Stimulated activated CD4-positive, alpha-beta T cell treated with anti-CD3 and anti-CD28 coated beads, TNF-alpha, amount 100 ng/mL, for 48 hours (primary cell): ENCODE measurements around the gene SERPINE2.

ENCODE experiments used
- DNase-seq, 3 donors: peaks; one replicate each; pipeline ENCODE4 v3.0.0-alpha.2; 2020; ENCODE audit warnings: low read depth in 3 of 3

SERPINE2 gene

GRCh38 chr2:224039080-224039769 lies at the start of gene SERPINE2:
Gene SERPINE2 (minus strand): TSS chr2:224039286. CDS start chr2:224001900, 37,386 bp downstream.
- DNase-seq, result peak in 2 of 3 donors; percentile 18 to 43

- no peak for DNase-seq
Observed at GRCh38 chr2:224086226-224086914, 47.3 kb upstream of the SERPINE2 start.

- DNase-seq, result no peak
Observed at GRCh38 chr2:224085811-224086210, 46.7 kb upstream of the SERPINE2 start.

- DNase-seq, result no peak
Observed at GRCh38 chr2:224085246-224085645, 46.2 kb upstream of the SERPINE2 start.

- no peak for DNase-seq
Observed at GRCh38 chr2:224084266-224084892, 45.3 kb upstream of the SERPINE2 start.

- no peak for DNase-seq
Observed at GRCh38 chr2:224083638-224084037, 44.6 kb upstream of the SERPINE2 start.

- DNase-seq, result no peak
Observed at GRCh38 chr2:224078656-224079055, 39.6 kb upstream of the SERPINE2 start.

GRCh38 chr2:224077773-224078507 lies 38.9 kb upstream of the SERPINE2 start:
- no peak for DNase-seq

- no peak for DNase-seq
Observed at GRCh38 chr2:224075588-224075987, 36.5 kb upstream of the SERPINE2 start.

- no peak for DNase-seq
Observed at GRCh38 chr2:224073676-224074075, 34.6 kb upstream of the SERPINE2 start.

- no peak for DNase-seq
Observed at GRCh38 chr2:224072541-224073188, 33.6 kb upstream of the SERPINE2 start.

- no peak for DNase-seq
Observed at GRCh38 chr2:224069172-224069571, 30.1 kb upstream of the SERPINE2 start.

GRCh38 chr2:224063298-224063648 lies 24.2 kb upstream of the SERPINE2 start:
- DNase-seq, result no peak

GRCh38 chr2:224062481-224063297 lies 23.6 kb upstream of the SERPINE2 start:
- no peak for DNase-seq

GRCh38 chr2:224060783-224061482 lies 21.8 kb upstream of the SERPINE2 start:
- DNase-seq, result no peak

GRCh38 chr2:224059178-224059577 lies 20.1 kb upstream of the SERPINE2 start:
- no peak for DNase-seq

GRCh38 chr2:224058048-224058775 lies 19.1 kb upstream of the SERPINE2 start:
- no peak for DNase-seq

- no peak for DNase-seq
Observed at GRCh38 chr2:224056889-224057288, 17.8 kb upstream of the SERPINE2 start.

- no peak for DNase-seq
Observed at GRCh38 chr2:224055101-224055500, 16.0 kb upstream of the SERPINE2 start.

GRCh38 chr2:224046752-224047151 lies 7.7 kb upstream of the SERPINE2 start:
- no peak for DNase-seq
